Measurements from ENCODE around the gene CELF4. TPM values are rescaled to one million over a fixed set of nuclear protein-coding genes. Genes with fewer than 3 reads are reported as not detected.
A peak's percentile ranks its signal among the peaks of the same experiment; 100 is the strongest.

CELF4 gene
- total RNA-seq, 2 donors from 2014 or later = 0.32 to 0.79 TPM

DNA sequence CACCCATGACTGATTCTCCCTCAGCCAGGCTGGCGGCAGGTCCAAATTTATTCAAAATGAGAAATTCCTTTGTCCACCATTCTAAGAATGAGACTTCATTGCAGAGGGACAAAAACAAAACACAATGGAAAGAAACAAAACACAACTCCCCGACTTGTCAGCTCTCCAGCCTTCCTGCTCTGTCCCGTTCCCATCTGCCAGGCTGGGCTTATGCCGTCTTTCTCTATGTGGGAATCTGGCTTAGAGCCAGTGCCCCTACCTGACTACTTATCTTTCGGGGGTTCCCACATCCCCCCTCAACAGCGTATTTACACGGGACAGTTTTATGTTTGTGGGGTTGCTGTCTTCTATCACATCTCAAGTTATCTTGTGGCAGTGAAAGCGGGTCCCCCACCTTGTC is 13.8 kb downstream of the CELF4 start:
- no peak for DNase-seq
- intact Hi-C loops (cut with DNase I) = no loop called here
- no peak for ATAC-seq

DNA sequence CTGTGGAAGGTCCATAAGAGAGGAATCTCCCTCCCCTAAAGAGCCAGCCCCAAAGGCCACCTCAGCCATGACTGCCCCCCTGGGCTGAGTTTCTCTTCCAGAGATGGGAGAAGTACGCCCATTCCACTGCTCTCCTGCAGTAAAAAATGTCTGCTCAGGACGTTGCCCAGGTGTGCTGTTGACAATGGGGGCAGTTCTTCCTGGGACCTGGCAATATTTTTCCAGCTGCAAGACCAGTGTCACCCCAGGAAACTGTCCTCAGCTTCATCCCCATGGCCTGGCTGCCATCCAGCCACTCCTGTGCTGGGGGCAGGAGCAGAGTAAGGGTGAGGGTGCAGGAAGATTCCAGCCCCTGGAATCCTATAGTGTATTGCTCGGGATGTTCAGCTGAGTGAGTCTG is 14.3 kb downstream of the CELF4 start:
- DNase-seq (no peak), ATAC-seq (no peak)
- intact Hi-C loops (cut with DNase I) = no loop called here

DNA sequence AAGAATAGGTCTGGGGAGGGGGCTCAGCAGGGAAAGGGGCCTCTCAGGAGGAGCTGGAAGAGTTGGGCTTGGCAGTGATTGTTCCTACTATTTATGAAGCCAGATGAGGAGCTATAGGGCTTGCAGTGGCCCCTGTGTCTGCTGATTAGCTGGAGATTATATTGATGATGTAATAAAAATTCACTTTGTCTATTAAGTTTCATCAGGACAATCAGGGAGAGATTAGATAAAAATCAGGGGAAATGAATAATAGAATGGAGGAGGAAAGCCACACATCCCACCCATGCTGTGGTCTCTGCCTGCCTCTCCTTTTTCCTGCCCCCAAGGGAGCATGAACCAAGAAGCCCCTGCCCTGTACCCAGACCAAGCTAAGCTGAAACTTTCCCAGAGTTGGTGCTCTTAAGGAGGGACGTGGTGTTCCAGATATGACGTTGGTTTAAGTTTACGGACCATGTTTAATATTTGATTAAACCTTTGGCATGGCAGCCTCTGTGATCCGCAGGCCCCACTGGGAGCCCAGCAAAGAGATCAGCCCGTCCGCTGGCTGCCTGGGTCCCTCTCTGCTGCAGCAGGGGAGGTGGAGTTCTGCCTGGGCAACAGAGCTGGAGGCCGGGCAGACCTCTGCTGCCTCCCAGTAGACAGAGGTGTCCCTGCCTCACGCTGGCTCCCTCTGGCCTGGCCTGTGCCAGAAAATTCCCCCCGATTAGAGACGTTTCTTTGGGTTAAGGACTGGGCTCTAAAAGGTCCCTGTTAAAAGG is 15.3 kb downstream of the CELF4 start:
- intact Hi-C loops (cut with DNase I) = no loop called here
- DNase-seq (no peak), ATAC-seq (no peak)

DNA sequence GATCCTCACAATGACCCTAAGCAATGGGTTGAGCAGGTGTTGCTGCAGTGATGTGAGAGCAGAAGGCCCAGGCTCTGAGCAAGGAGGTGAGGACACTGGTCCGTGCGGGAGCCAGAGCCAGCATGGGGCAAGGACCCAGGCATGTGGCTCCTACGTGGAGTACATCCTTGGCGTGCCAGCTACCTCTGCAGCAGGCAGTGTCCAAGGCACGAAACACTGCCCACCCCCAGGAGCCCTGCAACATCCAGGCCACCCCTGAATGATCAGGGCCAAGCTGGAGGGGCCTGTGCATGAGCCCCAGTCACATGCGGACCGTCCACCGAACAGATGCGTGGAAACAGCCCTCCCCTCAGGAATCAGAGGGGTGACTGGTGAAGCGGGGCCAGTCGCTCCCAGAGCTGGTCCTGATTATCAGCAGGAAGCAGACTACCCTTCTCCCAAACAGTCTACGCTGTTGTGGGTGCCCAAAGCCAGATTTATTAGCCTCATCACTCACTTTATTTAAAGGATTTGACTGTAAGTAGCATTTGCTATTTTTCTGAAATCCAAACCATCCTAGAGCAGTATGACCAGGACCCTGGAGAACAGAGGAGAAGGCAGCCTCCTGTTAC is 16.8 kb downstream of the CELF4 start:
- ATAC-seq = no peak
- intact Hi-C loops (cut with DNase I) = no loop called here

DNA sequence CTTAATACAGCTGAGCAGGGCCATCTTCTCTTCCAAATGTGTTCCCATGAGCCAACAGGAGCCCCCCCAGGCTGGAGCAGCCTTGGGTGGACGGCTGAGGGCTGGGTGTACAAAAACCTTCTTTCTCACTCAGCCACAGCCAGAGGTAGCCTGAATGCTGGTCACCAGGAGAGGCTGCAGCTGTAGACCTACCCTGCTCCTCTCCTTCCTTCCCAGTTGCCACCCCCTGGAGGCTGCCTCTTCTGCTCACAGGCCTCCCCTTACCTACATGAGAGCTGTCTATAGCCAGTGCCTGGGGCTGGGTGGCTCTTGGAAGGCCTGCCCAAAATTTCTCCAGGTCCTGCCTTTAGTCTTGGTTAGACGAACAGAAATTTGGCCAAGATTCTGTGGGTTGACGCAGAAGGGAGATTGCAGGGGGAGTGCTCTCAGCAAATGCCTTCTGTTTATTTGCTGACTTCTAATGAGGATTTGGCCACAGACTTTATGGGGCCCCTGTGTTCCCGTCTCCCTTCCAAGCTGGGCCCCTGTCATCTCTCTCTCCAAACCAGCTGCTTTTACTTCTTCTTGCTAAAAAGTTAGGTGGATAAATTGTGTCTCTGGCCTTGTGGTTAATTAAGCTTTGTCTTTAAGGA is 18.3 kb downstream of the CELF4 start:
- DNase-seq = no peak
- no peak for ATAC-seq
- intact Hi-C loops (cut with DNase I) = no loop called here

More for the DNA sequence above, 16.8 kb downstream of the CELF4 start:
- no peak for DNase-seq

DNA sequence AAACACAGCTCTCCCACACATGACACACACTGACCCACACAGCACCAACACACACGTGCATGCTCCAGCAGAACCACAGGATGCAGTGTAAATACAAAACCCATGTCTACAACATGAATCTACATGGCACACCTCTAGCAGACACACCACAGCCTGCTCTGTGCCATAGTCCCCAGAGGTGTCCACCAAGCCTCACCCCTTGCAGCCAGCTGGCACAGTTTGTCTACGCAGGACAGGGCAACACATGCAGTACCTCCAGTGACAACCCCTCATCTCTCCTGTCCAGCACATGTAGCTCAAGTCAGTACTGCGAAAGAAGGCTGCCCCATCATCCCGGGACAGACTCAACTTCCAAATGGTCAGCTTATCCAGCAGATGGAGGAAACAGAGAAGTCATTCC is 18.9 kb downstream of the CELF4 start:
- ATAC-seq = no peak

DNA sequence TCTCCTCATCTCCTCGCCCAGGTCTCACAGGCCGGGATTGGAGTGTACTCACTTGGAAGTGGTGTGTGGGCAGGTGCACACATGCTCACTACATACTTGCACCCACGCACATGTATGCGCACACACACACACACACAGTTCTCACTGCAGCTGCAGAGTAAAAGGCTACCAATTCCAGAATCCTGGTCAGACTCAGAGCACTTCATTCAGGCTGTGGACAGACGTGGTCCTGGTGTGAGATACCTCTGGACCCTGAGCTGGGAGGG is 19.4 kb downstream of the CELF4 start:
- no peak for DNase-seq
- ATAC-seq = no peak
- intact Hi-C loops (cut with DNase I) = no loop called here

More for the DNA sequence above, 18.9 kb downstream of the CELF4 start:
- DNase-seq = no peak
- intact Hi-C loops (cut with DNase I) = no loop called here

DNA sequence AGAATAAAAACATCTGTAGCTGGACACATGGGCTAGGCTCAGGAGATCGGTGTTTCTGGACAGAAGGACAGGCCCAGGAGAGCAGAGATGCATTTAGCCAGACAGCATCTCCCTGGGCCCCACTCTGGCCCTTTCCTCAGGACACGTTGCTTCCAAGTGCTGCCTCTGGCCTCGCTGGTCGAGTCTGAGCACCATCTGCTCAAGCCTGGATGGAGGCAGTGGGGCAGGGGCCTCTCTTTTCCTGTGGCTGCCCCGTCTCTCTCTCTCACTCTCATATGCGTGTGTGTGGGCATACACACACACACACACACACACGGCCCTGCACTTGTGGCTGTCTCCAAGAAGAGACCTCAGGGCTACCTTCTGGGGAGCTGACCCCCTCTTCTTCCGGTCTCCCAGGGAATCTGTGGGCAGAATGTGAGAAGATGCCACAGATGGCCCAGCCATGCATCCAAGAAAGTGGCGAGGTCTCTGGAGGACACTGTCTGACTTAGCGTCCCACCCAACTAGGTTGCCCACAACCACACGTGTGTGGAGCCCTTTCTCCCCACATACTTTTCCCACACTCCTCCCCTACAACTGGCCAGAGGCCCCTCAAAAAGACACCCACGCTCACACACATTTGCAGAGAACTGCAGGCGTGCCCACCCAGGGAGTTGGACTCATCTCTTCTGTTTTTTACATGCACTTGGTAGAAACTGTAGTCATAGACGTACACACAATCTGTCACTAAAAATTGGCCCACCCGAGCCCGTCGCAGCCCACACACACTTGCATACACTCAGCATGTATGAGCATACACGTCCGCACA is 19.9 kb downstream of the CELF4 start:
- DNase-seq = no peak
- intact Hi-C loops (cut with DNase I) = no loop called here
- ATAC-seq = no peak

DNA sequence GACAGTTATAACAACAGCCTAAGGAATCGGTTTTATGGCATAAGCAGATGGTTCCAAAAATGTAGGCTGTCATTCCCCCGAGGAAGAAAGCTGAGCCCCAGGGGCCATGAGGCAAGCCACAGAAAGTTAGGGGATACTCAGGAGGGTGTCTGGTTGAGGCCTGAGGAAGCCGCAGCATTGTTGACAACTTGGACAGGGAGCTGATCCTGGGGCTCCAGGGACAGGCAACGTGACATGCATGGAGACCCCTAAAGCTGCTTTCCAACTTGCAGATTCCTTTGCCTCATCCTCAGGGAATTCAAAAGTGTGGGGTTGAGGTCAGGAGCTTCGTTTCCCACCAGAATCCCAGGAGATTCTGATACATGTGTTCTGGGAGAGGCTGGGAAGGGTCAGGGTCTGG is 20.9 kb downstream of the CELF4 start:
- DNase-seq = no peak
- intact Hi-C loops (cut with DNase I) = no loop called here
- no peak for ATAC-seq

DNA sequence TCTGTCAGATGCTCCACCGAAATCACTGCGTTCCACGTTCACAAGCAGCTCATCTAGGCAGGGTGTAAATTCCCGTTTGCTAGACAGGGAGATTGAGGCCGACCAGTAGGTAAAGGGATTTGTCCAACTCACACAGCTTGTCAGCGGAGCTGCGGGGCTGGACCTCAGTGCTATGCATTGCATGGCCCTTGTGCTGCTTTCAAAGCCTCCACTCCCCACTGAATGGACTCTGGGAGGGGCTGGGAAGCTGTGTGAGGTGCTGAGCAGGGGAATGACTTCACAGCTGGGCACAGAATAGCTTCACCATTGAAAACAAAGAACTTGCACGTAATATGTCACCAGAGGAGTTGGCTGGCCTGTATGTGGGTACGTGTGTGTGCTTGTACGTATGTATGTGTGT is 21.4 kb downstream of the CELF4 start:
- intact Hi-C loops (cut with DNase I) = no loop called here
- ATAC-seq (no peak), DNase-seq (no peak)

DNA sequence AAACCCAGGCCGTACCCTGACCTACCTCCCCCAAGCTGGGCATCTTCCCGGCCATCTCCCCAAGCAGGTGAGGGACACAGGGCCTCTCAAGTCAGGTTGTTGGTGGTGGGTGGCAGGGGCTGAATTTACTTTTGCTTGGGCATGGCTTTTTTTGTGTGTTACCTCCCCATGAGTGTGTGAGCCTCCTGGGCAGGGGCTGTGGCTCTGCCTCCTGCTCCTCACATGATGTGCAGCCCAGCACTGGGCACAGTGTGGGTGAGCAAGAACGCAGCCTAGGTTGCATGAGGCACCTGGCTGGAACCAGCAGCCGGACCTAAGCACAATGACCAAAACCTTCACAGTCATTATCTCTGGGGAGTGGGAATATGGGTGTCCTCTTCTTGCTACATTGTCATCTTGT is 22.3 kb downstream of the CELF4 start:
- intact Hi-C loops (cut with DNase I) = no loop called here

DNA sequence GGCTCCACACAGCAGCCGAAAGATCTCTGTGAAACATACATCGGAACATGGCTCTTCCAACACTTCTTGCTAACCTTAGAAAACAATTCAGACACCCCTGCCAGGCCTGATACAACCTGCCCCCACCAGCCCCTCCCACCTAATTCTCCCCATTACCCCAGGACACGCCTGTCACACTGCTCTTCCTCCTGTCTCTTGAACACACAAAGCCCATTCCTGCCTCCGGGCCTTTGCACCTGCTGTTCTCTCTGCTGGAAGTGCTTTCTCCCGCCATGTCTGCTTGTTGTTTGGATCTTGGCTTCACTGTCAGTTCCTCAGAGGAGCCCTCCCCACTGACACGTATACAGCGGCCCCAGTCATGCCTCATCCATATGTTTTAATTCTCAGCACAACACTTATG is 24.1 kb downstream of the CELF4 start:
- DNase-seq = no peak
- ATAC-seq = no peak
- intact Hi-C loops (cut with DNase I) = no loop called here

More for the DNA sequence above, 22.3 kb downstream of the CELF4 start:
- DNase-seq = no peak
- ATAC-seq = no peak

DNA sequence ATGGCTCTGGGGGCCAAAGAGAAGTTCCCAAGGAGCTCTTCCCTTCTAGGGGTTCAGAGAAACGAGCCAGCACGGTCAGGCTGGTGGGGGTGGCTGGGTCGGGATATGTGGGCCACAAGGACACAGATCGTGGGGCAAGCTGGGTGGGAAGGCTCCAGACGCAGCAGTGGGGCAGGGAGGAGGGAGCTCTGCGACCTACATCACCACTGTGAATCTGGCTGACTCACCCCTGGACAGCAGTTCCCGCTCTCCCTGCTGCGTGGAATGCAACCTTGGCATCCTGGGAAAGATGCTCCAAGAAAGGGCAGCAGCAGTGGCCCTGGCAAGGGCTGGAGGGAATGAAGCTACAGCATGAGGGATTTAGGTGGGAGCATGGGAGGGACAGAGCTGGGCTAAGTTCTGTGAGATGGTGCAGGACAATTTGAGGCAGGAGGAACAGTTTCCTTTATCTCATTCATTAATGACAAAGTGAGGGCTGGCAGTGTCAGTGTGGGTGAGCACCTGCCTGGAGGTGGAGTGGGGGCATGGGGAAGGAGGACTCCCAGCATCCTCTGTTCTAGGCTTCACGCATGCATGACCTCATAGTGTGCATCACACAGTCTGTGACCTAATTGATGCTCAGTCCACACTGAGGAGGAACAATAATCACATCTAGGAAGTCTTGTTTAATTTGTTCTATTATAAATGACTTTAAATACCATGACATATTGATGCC is 25.0 kb downstream of the CELF4 start:
- intact Hi-C loops (cut with DNase I) = no loop called here
- DNase-seq (no peak), ATAC-seq (no peak)

DNA sequence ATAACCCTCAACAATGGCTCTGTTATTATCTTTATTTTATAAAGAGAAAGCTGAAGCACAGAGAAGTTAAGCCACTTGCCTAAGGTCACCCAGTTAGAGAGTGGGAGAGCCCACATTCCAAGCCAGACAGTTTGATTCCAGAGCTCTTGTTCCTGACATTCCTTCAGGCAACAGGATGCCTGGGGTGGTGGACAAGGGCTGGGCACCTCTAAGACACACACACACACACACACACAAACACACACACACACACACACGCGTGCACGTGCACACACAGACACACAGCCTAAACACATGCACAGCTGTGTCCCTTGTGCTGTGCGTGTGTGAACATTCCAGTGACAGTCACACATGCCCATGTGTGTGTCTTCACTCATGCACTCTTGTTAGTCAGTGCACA is 26.4 kb downstream of the CELF4 start:
- no peak for DNase-seq
- intact Hi-C loops (cut with DNase I) = loop anchor here in 1 of 2 donors (2.0 to 10.0 kb wide), 3 partner anchors 94 to 196 kb away; no protein-coding TSS in a partner anchor
- no peak for ATAC-seq

DNA sequence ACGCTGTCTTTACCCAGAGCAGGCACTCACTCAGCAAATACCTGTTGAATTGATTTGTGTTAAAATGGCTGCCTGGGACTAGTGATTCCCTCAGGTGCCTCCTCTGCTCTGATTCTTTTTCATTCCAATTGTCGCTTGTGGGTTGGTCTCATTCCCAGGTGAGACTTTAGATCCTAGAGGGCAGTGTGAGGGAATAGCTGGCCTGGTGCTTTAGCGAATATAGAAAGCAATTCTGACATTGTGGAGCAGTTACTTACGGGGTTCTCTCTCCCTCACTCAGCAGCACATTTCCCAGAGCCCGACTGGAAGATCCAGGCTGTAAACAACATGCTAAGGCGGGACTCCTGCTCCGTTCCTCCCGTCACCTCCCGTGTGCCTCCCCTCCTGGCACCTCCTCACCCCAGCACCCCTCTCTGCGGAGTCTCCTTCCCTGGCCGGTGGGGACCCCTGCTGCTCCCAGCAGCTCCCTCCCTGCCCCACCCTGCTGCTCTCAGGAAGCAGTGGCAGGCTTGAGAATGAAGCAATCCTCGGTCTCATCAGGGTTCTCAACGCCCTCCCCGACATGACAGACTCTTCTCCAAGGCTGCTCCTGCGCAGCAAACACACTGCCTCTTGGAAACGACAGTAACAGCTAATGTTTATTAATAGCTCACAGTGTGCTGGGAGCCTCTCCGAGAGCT is 26.9 kb downstream of the CELF4 start:
- intact Hi-C loops (cut with DNase I) = loop anchor here in 1 of 2 donors (2.0 to 10.0 kb wide), 3 partner anchors 94 to 196 kb away; no protein-coding TSS in a partner anchor
- ATAC-seq (no peak), DNase-seq (no peak)

DNA sequence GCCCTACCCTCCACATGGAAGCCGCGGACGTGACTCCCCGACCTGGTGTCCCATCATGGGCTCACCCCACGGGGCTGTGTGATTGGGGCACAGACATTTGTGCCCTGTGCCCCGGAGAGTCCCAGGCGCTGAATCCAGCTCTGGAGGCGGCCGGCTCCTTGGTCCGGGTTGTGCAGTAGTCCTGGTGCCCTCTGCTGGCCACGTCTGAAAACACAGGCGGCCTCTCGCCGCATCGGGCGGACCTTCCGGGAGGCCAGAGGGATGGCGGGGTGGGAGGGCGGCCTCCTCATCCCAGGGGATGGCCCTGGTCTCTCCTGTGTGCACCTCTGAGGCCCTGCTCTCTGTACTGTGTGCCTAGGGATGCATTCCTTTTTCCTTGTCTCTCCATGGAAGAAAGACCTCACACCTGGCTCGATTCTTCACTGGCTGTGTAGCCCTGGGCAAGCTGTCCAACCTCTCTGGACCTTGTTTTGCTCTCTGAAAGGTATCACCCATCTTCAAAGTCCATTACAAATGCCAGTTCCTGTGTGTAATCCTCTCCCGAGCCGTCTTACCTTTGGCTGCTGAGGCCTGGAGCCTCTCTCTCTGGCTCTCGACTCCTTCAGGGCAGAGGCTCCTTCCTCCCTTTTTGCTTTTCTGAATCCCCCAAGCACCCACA is 27.6 kb downstream of the CELF4 start:
- intact Hi-C loops (cut with DNase I) = loop anchor here (2.0 to 10.0 kb wide), 3 partner anchors 93 to 195 kb away; no protein-coding TSS in a partner anchor
- ATAC-seq = peak; percentile 86 to 89
- peak; percentile 77 for DNase-seq

DNA sequence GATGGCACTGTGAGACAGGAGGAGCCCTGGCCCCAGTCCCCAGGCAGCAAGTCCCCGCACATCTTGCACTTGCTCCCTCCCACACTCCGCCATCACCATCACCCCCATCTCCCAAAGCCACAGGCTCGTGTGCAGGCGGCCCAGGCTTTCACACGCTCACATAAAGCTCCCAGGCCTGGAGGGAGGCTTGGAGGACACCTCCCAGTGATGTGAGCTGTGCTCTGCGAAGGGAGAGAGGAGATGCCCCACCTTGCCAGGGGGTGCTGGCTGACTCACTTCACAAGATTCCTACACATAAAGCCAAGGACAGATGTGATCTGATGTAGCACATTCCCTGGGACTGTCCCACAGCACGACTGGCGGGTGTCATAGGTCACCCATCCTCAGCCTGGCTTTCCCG is 28.9 kb downstream of the CELF4 start:
- DNase-seq = no peak
- intact Hi-C loops (cut with DNase I) = loop anchor here (2.0 to 10.0 kb wide), 2 partner anchors 92 to 150 kb away; no protein-coding TSS in a partner anchor
- ATAC-seq = no peak

DNA sequence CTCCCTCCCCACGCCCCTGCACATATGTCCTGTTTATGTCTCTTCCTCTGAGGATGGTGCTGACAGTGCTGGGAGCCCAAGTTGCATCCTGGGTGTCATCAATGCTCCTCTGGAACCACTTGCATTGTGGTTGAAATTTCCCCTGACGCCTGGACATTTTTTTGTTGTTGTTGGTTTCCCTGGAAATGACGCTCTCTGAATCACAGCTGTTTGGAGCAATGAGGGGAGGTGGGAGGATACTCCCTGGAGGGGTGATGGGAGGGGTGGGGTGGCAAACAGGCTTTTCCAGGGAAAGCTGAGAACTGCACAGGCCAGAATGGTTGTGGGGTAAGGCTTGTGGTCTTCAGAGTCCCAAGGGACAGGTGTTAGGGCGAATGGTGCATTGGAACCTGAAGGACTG is 29.6 kb downstream of the CELF4 start:
- ATAC-seq (peak in 1 of 2 donors; percentile 50), DNase-seq (no peak)
- intact Hi-C loops (cut with DNase I) = loop anchor here (2.0 to 10.0 kb wide), 2 partner anchors 91 to 149 kb away; no protein-coding TSS in a partner anchor

All from left cardiac atrium (tissue), 4 donors.